Camera-type eye (tissue), 1 donor: ENCODE results near the gene FAR1. TPM values are rescaled to one million over a fixed set of nuclear protein-coding genes. Genes with fewer than 3 reads are reported as not detected.

ENCODE experiments used
- total RNA-seq: library from RNA; depleted of rRNA; stranded (reverse); fragments of >200 nt; gene quantifications from one replicate; pipeline ENCODE4 v1.2.3, GENCODE V29; 2014

FAR1 gene
- 126 TPM for total RNA-seq

DNA sequence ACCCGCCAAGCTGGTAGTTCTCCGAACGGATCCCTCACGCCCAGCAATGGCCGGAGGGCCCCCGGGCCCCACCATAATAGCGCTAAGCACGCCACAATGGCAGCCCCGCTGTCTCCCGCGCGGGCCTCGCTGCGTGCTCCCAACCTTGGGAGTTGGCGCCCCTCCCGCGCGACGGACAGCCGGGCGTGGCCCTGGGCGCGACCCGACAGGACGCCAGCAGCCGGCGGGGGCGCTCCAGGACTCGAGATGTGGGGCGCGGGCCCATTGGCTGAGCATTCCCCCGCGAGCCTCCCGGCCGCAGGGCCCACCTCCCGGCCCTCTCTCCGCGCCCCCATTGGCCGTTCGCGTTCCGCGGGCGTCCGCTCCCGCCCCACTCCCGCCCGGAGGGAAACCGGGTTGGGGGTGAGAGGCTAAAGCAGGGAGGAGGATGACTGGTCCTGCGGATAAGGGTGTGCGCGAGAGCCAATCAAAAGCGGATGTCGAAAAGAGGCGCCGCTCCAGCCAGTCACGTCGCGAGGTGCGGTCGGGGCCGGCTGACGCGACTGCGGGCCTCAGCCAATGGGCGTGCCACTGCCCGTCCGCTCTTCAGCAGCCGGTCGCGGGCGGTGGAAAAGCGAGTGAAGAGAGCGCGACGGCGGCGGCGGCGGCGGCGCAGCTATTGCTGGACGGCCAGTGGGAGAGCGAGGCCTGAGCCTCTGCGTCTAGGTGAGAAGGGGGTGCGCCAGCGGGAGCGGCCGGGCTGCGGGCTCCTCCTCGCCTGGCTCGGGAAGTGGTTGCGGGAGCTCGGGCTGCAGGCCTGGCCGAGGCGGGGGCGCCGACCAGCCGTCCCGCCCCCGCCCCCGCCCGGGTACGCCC lies at the start of gene FAR1:
FAR1 (plus strand) TSS at position 567 of the 855 bp plus-strand sequence. CDS start 26,098 bp downstream, outside the sequence.

Other genes starting within 250 kb of the FAR1 start
- gene BTBD10, start 205.4 kb upstream of the FAR1 start, total RNA-seq = 80.0 TPM
- not detected for gene PTH, start 172.7 kb upstream of the FAR1 start, total RNA-seq